ENCODE results near the gene DKK3. TPM values are rescaled to one million over a fixed set of nuclear protein-coding genes. Genes with fewer than 3 reads are reported as not detected.

DKK3 gene
- total and polyA plus RNA-seq, 2 experiments from 2014 or later = 16.8 to 31.1 TPM

DNA sequence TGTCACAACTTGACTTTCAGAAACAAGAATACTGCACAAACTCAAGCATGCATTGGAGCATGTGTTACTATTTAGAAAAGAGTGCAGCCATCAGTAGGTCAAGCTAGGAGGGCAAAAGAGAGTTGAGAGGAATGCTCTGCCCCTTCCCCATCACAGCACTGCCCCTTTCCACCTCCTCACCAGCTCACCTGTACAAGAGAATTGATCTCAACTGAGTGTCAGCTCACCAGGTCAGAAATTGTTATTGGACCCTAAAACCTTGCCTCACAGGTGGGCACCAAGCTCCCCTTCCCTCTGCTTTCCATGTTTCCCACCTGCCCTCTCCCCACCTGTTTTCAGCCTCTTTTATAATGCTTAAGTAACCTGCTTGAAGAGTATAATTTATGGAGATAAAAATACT is 48.8 kb downstream of the DKK3 start:
- Histone ChIP-seq H3K4me3 (no peak overlapping the region), H2AFZ (no peak overlapping the region), H3K27ac (ENCODE audit: low read depth) (no peak overlapping the region), H3K4me1 (ENCODE audit: insufficient read depth) (0 out of 2 replicates have a peak, but pooled peaks cover 2% of the 10 kb centered on the region), H3F3A (replicated peaks; ENCODE audit: low read depth) (no peaks in the 10 kb centered on the region), H3K79me2 (replicated peaks; ENCODE audit: insufficient read depth) (no peaks in the 10 kb centered on the region), H4K20me1 (replicated peaks; ENCODE audit: insufficient read depth) (no peaks in the 10 kb centered on the region), H3K27me3 (ENCODE audit: insufficient read depth) (no peaks in the 10 kb centered on the region), H3K4me2 (no peak overlapping the region), H3K36me3 (ENCODE audit: insufficient read depth) (peaks cover 12% of the 10 kb centered on the region; the same call in 1 of the 2 replicates), H3K9me2 (ENCODE audit: insufficient read depth) (no peaks in the 10 kb centered on the region)
- DNase-seq (ENCODE audit: low spot score) = no peak
- TF ChIP-seq POLR2AphosphoS5 (IDR thresholded peaks at IDR 0.05; ENCODE audit: low read depth) (no peak), ZNF114 (CRISPR knock-in tag; IDR thresholded peaks at IDR 0.05) (no peak), CTCF (conservative IDR thresholded peaks at IDR 0.05; ENCODE audit: low read depth in 2 of 2) (no peak), JUNB (IDR thresholded peaks at IDR 0.05; ENCODE audit: unreplicated experiment) (no peak), NANOG (IDR thresholded peaks at IDR 0.05; ENCODE audit: borderline replicate concordance) (no peak), CREB1 (CRISPR knock-in tag; IDR thresholded peaks at IDR 0.05; ENCODE audit: low read depth) (no peak), EZH2 (IDR thresholded peaks at IDR 0.05; ENCODE audit: low read depth, unreplicated experiment) (no peak), ZNF331 (CRISPR knock-in tag; IDR thresholded peaks at IDR 0.05; ENCODE audit: low read depth) (no peak), STAT1 (IDR thresholded peaks at IDR 0.05; ENCODE audit: unreplicated experiment) (no peak), EZH2phosphoT487 (IDR thresholded peaks at IDR 0.05; ENCODE audit: unreplicated experiment) (no peak)
- TF ChIP-seq, protein P1, sequence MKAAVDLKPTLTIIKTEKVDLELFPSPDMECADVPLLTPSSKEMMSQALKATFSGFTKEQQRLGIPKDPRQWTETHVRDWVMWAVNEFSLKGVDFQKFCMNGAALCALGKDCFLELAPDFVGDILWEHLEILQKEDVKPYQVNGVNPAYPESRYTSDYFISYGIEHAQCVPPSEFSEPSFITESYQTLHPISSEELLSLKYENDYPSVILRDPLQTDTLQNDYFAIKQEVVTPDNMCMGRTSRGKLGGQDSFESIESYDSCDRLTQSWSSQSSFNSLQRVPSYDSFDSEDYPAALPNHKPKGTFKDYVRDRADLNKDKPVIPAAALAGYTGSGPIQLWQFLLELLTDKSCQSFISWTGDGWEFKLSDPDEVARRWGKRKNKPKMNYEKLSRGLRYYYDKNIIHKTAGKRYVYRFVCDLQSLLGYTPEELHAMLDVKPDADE (IDR thresholded peaks at IDR 0.05) = no peak
- TF ChIP-seq, protein P2, sequence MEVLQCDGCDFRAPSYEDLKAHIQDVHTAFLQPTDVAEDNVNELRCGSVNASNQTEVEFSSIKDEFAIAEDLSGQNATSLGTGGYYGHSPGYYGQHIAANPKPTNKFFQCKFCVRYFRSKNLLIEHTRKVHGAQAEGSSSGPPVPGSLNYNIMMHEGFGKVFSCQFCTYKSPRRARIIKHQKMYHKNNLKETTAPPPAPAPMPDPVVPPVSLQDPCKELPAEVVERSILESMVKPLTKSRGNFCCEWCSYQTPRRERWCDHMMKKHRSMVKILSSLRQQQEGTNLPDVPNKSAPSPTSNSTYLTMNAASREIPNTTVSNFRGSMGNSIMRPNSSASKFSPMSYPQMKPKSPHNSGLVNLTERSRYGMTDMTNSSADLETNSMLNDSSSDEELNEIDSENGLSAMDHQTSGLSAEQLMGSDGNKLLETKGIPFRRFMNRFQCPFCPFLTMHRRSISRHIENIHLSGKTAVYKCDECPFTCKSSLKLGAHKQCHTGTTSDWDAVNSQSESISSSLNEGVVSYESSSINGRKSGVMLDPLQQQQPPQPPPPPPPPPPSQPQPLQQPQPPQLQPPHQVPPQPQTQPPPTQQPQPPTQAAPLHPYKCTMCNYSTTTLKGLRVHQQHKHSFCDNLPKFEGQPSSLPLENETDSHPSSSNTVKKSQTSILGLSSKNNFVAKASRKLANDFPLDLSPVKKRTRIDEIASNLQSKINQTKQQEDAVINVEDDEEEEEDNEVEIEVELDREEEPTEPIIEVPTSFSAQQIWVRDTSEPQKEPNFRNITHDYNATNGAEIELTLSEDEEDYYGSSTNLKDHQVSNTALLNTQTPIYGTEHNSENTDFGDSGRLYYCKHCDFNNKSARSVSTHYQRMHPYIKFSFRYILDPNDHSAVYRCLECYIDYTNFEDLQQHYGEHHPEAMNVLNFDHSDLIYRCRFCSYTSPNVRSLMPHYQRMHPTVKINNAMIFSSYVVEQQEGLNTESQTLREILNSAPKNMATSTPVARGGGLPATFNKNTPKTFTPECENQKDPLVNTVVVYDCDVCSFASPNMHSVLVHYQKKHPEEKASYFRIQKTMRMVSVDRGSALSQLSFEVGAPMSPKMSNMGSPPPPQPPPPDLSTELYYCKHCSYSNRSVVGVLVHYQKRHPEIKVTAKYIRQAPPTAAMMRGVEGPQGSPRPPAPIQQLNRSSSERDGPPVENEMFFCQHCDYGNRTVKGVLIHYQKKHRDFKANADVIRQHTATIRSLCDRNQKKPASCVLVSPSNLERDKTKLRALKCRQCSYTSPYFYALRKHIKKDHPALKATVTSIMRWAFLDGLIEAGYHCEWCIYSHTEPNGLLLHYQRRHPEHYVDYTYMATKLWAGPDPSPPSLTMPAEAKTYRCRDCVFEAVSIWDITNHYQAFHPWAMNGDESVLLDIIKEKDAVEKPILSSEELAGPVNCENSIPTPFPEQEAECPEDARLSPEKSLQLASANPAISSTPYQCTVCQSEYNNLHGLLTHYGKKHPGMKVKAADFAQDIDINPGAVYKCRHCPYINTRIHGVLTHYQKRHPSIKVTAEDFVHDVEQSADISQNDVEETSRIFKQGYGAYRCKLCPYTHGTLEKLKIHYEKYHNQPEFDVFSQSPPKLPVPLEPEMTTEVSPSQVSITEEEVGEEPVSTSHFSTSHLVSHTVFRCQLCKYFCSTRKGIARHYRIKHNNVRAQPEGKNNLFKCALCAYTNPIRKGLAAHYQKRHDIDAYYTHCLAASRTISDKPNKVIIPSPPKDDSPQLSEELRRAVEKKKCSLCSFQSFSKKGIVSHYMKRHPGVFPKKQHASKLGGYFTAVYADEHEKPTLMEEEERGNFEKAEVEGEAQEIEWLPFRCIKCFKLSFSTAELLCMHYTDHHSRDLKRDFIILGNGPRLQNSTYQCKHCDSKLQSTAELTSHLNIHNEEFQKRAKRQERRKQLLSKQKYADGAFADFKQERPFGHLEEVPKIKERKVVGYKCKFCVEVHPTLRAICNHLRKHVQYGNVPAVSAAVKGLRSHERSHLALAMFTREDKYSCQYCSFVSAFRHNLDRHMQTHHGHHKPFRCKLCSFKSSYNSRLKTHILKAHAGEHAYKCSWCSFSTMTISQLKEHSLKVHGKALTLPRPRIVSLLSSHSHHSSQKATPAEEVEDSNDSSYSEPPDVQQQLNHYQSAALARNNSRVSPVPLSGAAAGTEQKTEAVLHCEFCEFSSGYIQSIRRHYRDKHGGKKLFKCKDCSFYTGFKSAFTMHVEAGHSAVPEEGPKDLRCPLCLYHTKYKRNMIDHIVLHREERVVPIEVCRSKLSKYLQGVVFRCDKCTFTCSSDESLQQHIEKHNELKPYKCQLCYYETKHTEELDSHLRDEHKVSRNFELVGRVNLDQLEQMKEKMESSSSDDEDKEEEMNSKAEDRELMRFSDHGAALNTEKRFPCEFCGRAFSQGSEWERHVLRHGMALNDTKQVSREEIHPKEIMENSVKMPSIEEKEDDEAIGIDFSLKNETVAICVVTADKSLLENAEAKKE (CRISPR knock-in tag; IDR thresholded peaks at IDR 0.05) = no peak
- TF ChIP-seq, protein P3, sequence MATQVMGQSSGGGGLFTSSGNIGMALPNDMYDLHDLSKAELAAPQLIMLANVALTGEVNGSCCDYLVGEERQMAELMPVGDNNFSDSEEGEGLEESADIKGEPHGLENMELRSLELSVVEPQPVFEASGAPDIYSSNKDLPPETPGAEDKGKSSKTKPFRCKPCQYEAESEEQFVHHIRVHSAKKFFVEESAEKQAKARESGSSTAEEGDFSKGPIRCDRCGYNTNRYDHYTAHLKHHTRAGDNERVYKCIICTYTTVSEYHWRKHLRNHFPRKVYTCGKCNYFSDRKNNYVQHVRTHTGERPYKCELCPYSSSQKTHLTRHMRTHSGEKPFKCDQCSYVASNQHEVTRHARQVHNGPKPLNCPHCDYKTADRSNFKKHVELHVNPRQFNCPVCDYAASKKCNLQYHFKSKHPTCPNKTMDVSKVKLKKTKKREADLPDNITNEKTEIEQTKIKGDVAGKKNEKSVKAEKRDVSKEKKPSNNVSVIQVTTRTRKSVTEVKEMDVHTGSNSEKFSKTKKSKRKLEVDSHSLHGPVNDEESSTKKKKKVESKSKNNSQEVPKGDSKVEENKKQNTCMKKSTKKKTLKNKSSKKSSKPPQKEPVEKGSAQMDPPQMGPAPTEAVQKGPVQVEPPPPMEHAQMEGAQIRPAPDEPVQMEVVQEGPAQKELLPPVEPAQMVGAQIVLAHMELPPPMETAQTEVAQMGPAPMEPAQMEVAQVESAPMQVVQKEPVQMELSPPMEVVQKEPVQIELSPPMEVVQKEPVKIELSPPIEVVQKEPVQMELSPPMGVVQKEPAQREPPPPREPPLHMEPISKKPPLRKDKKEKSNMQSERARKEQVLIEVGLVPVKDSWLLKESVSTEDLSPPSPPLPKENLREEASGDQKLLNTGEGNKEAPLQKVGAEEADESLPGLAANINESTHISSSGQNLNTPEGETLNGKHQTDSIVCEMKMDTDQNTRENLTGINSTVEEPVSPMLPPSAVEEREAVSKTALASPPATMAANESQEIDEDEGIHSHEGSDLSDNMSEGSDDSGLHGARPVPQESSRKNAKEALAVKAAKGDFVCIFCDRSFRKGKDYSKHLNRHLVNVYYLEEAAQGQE (IDR thresholded peaks at IDR 0.05; ENCODE audit: unreplicated experiment) = no peak
- no peak overlapping the region for H3K4me3 Mint-ChIP-seq
- H3K9me3 Mint-ChIP-seq = no peaks in the 10 kb centered on the region
- peaks cover 3% of the 10 kb centered on the region for H3K27me3 Mint-ChIP-seq (ENCODE audit: insufficient read depth, low read depth, poor library complexity)
- H3K36me3 Mint-ChIP-seq (ENCODE audit: low read depth) = peaks cover 14% of the 10 kb centered on the region; the same call in 2 of the 3 replicates
- peaks cover 3% of the 10 kb centered on the region; the same call in 1 of the 3 replicates for H3K4me1 Mint-ChIP-seq
- ATAC-seq = no peak
- H3K27ac Mint-ChIP-seq = no peak overlapping the region
